Measurements from ENCODE around the gene TSPAN33. TPM values are rescaled to one million over a fixed set of nuclear protein-coding genes. Genes with fewer than 3 reads are reported as not detected.

TSPAN33 gene
- total RNA-seq, 1 donor from 2014 or later, result 9.9 TPM

Other genes starting within 250 kb of the TSPAN33 start
- gene KCP, start 234.0 kb upstream of the TSPAN33 start, total RNA-seq, result 0.35 TPM
- 1.6 TPM for gene IRF5, start 206.8 kb upstream of the TSPAN33 start, total RNA-seq
- gene TNPO3, start 89.6 kb upstream of the TSPAN33 start, total RNA-seq, result 27.7 TPM
- 4.7 TPM for gene SMO, start 43.9 kb downstream of the TSPAN33 start, total RNA-seq
- 5.9 TPM for gene AHCYL2, start 80.3 kb downstream of the TSPAN33 start, total RNA-seq

All from cardiac septum (tissue), 1 donor.